Measurements from ENCODE around the gene PPM1K.
A peak's percentile ranks its signal among the peaks of the same experiment; 100 is the strongest.
"Not testable (repeated sequence)": the region's sequence is repeated elsewhere in the genome, so short reads cannot be mapped to it uniquely, and the experiment has no call there.

PPM1K gene

GRCh38 chr4:88284439-88285234 is at the start of gene PPM1K:
Gene PPM1K (minus strand): TSS chr4:88284561. CDS start chr4:88278583, 5,978 bp downstream.
- DNase-seq = peak; percentile 98 to 99

- DNase-seq = no peak
Measured at GRCh38 chr4:88333741-88334405, 49.5 kb upstream of the PPM1K start.

GRCh38 chr4:88327665-88328064 is 43.3 kb upstream of the PPM1K start:
- DNase-seq = no peak

GRCh38 chr4:88320780-88321373 is 36.5 kb upstream of the PPM1K start:
- peak; percentile 41 to 53 for DNase-seq

- DNase-seq = no peak
Measured at GRCh38 chr4:88320224-88320779, 35.9 kb upstream of the PPM1K start.

GRCh38 chr4:88318751-88319350 is 34.5 kb upstream of the PPM1K start:
- DNase-seq = no peak

- no peak for DNase-seq
Measured at GRCh38 chr4:88315460-88316017, 31.2 kb upstream of the PPM1K start.

- DNase-seq = not testable (repeated sequence)
Measured at GRCh38 chr4:88313088-88313624, 28.8 kb upstream of the PPM1K start.

GRCh38 chr4:88308587-88308986 is 24.2 kb upstream of the PPM1K start:
- no peak for DNase-seq

GRCh38 chr4:88297725-88298454 is 13.5 kb upstream of the PPM1K start:
- no peak for DNase-seq

GRCh38 chr4:88297212-88297516 is 12.8 kb upstream of the PPM1K start:
- no peak for DNase-seq

- DNase-seq = no peak
Measured at GRCh38 chr4:88296413-88297211, 12.3 kb upstream of the PPM1K start.

- no peak for DNase-seq
Measured at GRCh38 chr4:88295656-88296055, 11.3 kb upstream of the PPM1K start.

GRCh38 chr4:88291003-88291402 is 6.6 kb upstream of the PPM1K start:
- DNase-seq = no peak

- no peak for DNase-seq
Measured at GRCh38 chr4:88286897-88287296, 2.5 kb upstream of the PPM1K start.

- no peak for DNase-seq
Measured at GRCh38 chr4:88285235-88285653, 883 bp upstream of the PPM1K start.

- peak; percentile 71 to 75 for DNase-seq
Measured at GRCh38 chr4:88283661-88284438, 511 bp downstream of the PPM1K start.

- DNase-seq = no peak
Measured at GRCh38 chr4:88280228-88280795, 4.0 kb downstream of the PPM1K start.

GRCh38 chr4:88277711-88278225 is 6.6 kb downstream of the PPM1K start:
- no peak for DNase-seq
